Measurements from ENCODE around the gene RAD18. TPM values are rescaled to one million over a fixed set of nuclear protein-coding genes. Genes with fewer than 3 reads are reported as not detected.

The RAD18 gene
- total RNA-seq, 3 donors from 2014 or later (not counting 1 experiment from before 2014, with no cell fraction given), result 19.8 to 23.3 (median 22.5) TPM

- WGBS (ENCODE audit: insufficient coverage), result 87% methylated on average over 3 of the region's 3 CpGs
- TF ChIP-seq CTCF (IDR thresholded peaks at IDR 0.05), result no peak
- no peak overlapping the region for H3K4me3 ChIP-seq (ENCODE audit: low read length)
- intact Hi-C loops (cut with micrococcal nuclease), result no loop called here
- no peaks in the 10 kb centered on the region for H3K4me1 ChIP-seq (ENCODE audit: control insufficient read depth, insufficient read depth, low read length)
- no peak overlapping the region for H3K27ac ChIP-seq (ENCODE audit: low read length)
- no peaks in the 10 kb centered on the region for H3K36me3 Mint-ChIP-seq
- H3K9me3 Mint-ChIP-seq, result no peaks in the 10 kb centered on the region
- no peaks in the 10 kb centered on the region for H3K9me3 ChIP-seq (ENCODE audit: control insufficient read depth, insufficient read depth, low read length)
- ATAC-seq, result no peak
- H3K27me3 Mint-ChIP-seq (ENCODE audit: low read depth in 2 of 2), result no peaks in the 10 kb centered on the region
- no peak overlapping the region for H3K4me3 Mint-ChIP-seq
- DNase-seq, result no peak
- no peaks in the 10 kb centered on the region for H3K27me3 ChIP-seq (ENCODE audit: control insufficient read depth, insufficient read depth, low read length)
- no peaks in the 10 kb centered on the region for H3K4me1 Mint-ChIP-seq
- H3K36me3 ChIP-seq (ENCODE audit: control insufficient read depth, insufficient read depth, low read length), result no peaks in the 10 kb centered on the region
- H3K27ac Mint-ChIP-seq, result no peak overlapping the region
Observed at GRCh38 chr3:8841472-8841871, 121.8 kb downstream of the RAD18 start.

- Histone ChIP-seq H3K36me3 (ENCODE audit: control insufficient read depth, insufficient read depth, low read length) (no peaks in the 10 kb centered on the region), H3K27ac (ENCODE audit: low read length) (no peak overlapping the region), H3K4me3 (ENCODE audit: low read length) (no peak overlapping the region), H3K4me1 (ENCODE audit: control insufficient read depth, insufficient read depth, low read length) (no peaks in the 10 kb centered on the region), H3K27me3 (ENCODE audit: control insufficient read depth, insufficient read depth, low read length) (no peaks in the 10 kb centered on the region), H3K9me3 (ENCODE audit: control insufficient read depth, insufficient read depth, low read length) (no peaks in the 10 kb centered on the region)
- no peaks in the 10 kb centered on the region for H3K4me1 Mint-ChIP-seq
- WGBS (ENCODE audit: insufficient coverage), result 96% methylated on average over 5 of the region's 5 CpGs
- DNase-seq, result no peak
- no peaks in the 10 kb centered on the region for H3K9me3 Mint-ChIP-seq
- no peak overlapping the region for H3K27ac Mint-ChIP-seq
- H3K36me3 Mint-ChIP-seq, result no peaks in the 10 kb centered on the region
- no peaks in the 10 kb centered on the region for H3K27me3 Mint-ChIP-seq (ENCODE audit: low read depth in 2 of 2)
- TF ChIP-seq CTCF (IDR thresholded peaks at IDR 0.05), result no peak
- ATAC-seq, result no peak
- intact Hi-C loops (cut with micrococcal nuclease), result no loop called here
- no peak overlapping the region for H3K4me3 Mint-ChIP-seq
Observed at GRCh38 chr3:8840556-8840955, 122.7 kb downstream of the RAD18 start.

- H3K9me3 ChIP-seq (ENCODE audit: control insufficient read depth, insufficient read depth, low read length), result no peaks in the 10 kb centered on the region
- no peaks in the 10 kb centered on the region for H3K4me1 ChIP-seq (ENCODE audit: control insufficient read depth, insufficient read depth, low read length)
- intact Hi-C loops (cut with micrococcal nuclease), result no loop called here
- Mint-ChIP-seq H3K36me3 (no peaks in the 10 kb centered on the region), H3K4me3 (no peak overlapping the region), H3K27ac (no peak overlapping the region), H3K27me3 (ENCODE audit: low read depth in 2 of 2) (no peaks in the 10 kb centered on the region), H3K4me1 (no peaks in the 10 kb centered on the region), H3K9me3 (no peaks in the 10 kb centered on the region)
- 95% methylated on average over 9 of the region's 9 CpGs for WGBS (ENCODE audit: insufficient coverage)
- ATAC-seq (no peak), DNase-seq (no peak)
- H3K36me3 ChIP-seq (ENCODE audit: control insufficient read depth, insufficient read depth, low read length), result no peaks in the 10 kb centered on the region
- H3K4me3 ChIP-seq (ENCODE audit: low read length), result no peak overlapping the region
- no peak overlapping the region for H3K27ac ChIP-seq (ENCODE audit: low read length)
- H3K27me3 ChIP-seq (ENCODE audit: control insufficient read depth, insufficient read depth, low read length), result no peaks in the 10 kb centered on the region
- no peak for TF ChIP-seq CTCF (IDR thresholded peaks at IDR 0.05)
Observed at GRCh38 chr3:8839607-8840325, 123.5 kb downstream of the RAD18 start.

Measured in natural killer cell (primary cell).